GM12878 (cell line): Measurements from ENCODE around the gene PAPOLA. TPM values are rescaled to one million over a fixed set of nuclear protein-coding genes. Genes with fewer than 3 reads are reported as not detected.

Source experiments
- ATAC-seq: fragments of 200-7000 bp; cut with Tn5 transposase; 3 replicates; pipeline ENCODE4 v1.9.1; 2020; ENCODE audit warnings: mild to moderate bottlenecking, moderate library complexity
- BruUV-seq: library from RNA; stranded (reverse); fragments of 400-500 nt; replicated peaks from 2 replicates; lab custom pipeline; 2021; lab: Mats Ljungman, UMichigan
- CTCF ChIA-PET: fragments of 300-600 bp; sonication (Branson Sonifier 250); formaldehyde crosslinking; extraction: SDS; loops from one replicate; lab custom pipeline; 2021; ENCODE audit warnings: inconsistent platforms; lab: Yijun Ruan, JAX
- POLR2A ChIA-PET: fragments of 350-600 bp; formaldehyde crosslinking; extraction: SDS; loops from one replicate; lab custom pipeline; 2021; ENCODE audit warnings: inconsistent platforms; lab: Charles Lee
- RAD21 ChIA-PET: fragments of 300-600 bp; sonication (Branson Sonifier 250); formaldehyde crosslinking; loops from one replicate; lab custom pipeline; 2023; ENCODE audit warnings: antibody characterized with exemption; ENCODE audit not compliant: unreplicated experiment; lab: Charles Lee
- SMC1A ChIA-PET: fragments of 300-600 bp; sonication (Branson Sonifier 250); formaldehyde crosslinking; loops from one replicate; lab custom pipeline; 2023; ENCODE audit not compliant: unreplicated experiment, uncharacterized antibody; lab: Charles Lee
- DNase-seq: peaks from one replicate; pipeline ENCODE4 v3.0.0-alpha.2; 2011; ENCODE audit warnings: low read depth, low spot score
- FAIRE-seq: peaks from 3 replicates; lab custom pipeline; 2011; peaks lifted over from hg19 to GRCh38; lab: Jason Lieb, UNC
- H2AFZ ChIP-seq: 2 replicates; pipeline ENCODE4 v1.6.0; 2011; ENCODE audit warnings: low read depth, low read length, control low read depth; ENCODE audit not compliant: control insufficient read depth
- H3K27ac ChIP-seq: 2 replicates; pipeline ENCODE4 v1.5.1; 2011; ENCODE audit warnings: control low read depth; ENCODE audit not compliant: control insufficient read depth, insufficient read depth
- H3K27me3 ChIP-seq, 2 experiments: replicated peaks in 1 of 2; 2 replicates each; pipeline versions ENCODE4 v1.6.0 to v1.6.1; 2011; ENCODE audit warnings: low read length in 1 of 2; ENCODE audit not compliant: control insufficient read depth in 2 of 2, insufficient read depth in 2 of 2
- H3K36me3 ChIP-seq, 2 experiments: 2 replicates each; pipeline ENCODE4 v1.5.1; 2011; ENCODE audit warnings: low read length in 1 of 2; ENCODE audit not compliant: control insufficient read depth in 2 of 2, insufficient read depth in 2 of 2
- H3K4me1 ChIP-seq: 2 replicates; pipeline ENCODE4 v1.6.1; 2011; ENCODE audit warnings: mild to moderate bottlenecking, low read length, moderate library complexity, mixed read lengths; ENCODE audit not compliant: control insufficient read depth, insufficient read depth
- H3K4me2 ChIP-seq: 2 replicates; pipeline ENCODE4 v1.6.0; 2011; ENCODE audit warnings: control low read depth; ENCODE audit not compliant: control insufficient read depth, insufficient read depth
- H3K4me3 ChIP-seq: fragments of 200-600 bp; sonication (generic); 2 replicates; pipeline ENCODE4 v1.5.1; 2016
- H3K79me2 ChIP-seq: 2 replicates; pipeline ENCODE4 v1.6.0; 2011; ENCODE audit warnings: low read length; ENCODE audit not compliant: control insufficient read depth, insufficient read depth
- H3K9ac ChIP-seq: 2 replicates; pipeline ENCODE4 v1.8.0; 2011; ENCODE audit warnings: low read length, control low read depth, mixed read lengths; ENCODE audit not compliant: control insufficient read depth, insufficient read depth
- H3K9me3 ChIP-seq: replicated peaks from 3 replicates; pipeline ENCODE4 v1.5.1; 2011; ENCODE audit warnings: mild to moderate bottlenecking, low read length; ENCODE audit not compliant: control insufficient read depth, insufficient read depth
- H4K20me1 ChIP-seq: 2 replicates; pipeline ENCODE4 v1.6.0; 2011; ENCODE audit not compliant: control insufficient read depth, insufficient read depth
- BACH1 ChIP-seq: fragments of 450-650 bp; IDR thresholded peaks from 2 replicates; pipeline ENCODE4 v1.6.1; 2017; ENCODE audit warnings: mild to moderate bottlenecking, borderline replicate concordance
- CBX5 ChIP-seq: sonication (generic); IDR thresholded peaks from 2 replicates; pipeline ENCODE4 v1.6.1; 2016; ENCODE audit warnings: low read depth, moderate library complexity, mild to moderate bottlenecking, inconsistent platforms
- FOXK2 ChIP-seq: fragments of 450-650 bp; IDR thresholded peaks from 2 replicates; pipeline ENCODE4 v1.6.1; 2017; ENCODE audit warnings: mild to moderate bottlenecking, moderate library complexity
- HDGF ChIP-seq: fragments of 450-650 bp; IDR thresholded peaks from 2 replicates; pipeline ENCODE4 v1.6.1; 2016; ENCODE audit warnings: antibody characterized with exemption
- IKZF2 ChIP-seq, 2 experiments: fragments of 450-650 bp; IDR thresholded peaks; 2 replicates each; pipeline ENCODE4 v1.6.1; 2017; ENCODE audit warnings: mild to moderate bottlenecking in 2 of 2, moderate library complexity in 2 of 2
- NBN ChIP-seq: fragments of 450-650 bp; IDR thresholded peaks from 2 replicates; pipeline ENCODE4 v1.6.1; 2016
- NFIC ChIP-seq: IDR thresholded peaks from 2 replicates; pipeline ENCODE4 v1.6.1; 2012; ENCODE audit warnings: low read depth, mild to moderate bottlenecking, inconsistent platforms, low read length, moderate library complexity
- PML ChIP-seq: IDR thresholded peaks from 2 replicates; pipeline ENCODE4 v1.6.1; 2012; ENCODE audit warnings: low read length, inconsistent platforms
- RAD21 ChIP-seq: IDR thresholded peaks from 2 replicates; pipeline ENCODE4 v1.6.1; 2011; ENCODE audit warnings: mild to moderate bottlenecking, low read depth, low read length, moderate library complexity; ENCODE audit not compliant: insufficient read depth
- RELB ChIP-seq: fragments of 450-650 bp; IDR thresholded peaks from 2 replicates; pipeline ENCODE4 v1.6.1; 2017; ENCODE audit warnings: low read depth, mild to moderate bottlenecking, moderate library complexity
- SREBF2 ChIP-seq: IDR thresholded peaks from 2 replicates; pipeline ENCODE4 v1.6.1; 2012; ENCODE audit warnings: mild to moderate bottlenecking, low read length
- TBL1XR1 ChIP-seq: IDR thresholded peaks from 2 replicates; pipeline ENCODE4 v1.6.1; 2012; ENCODE audit warnings: low read depth, low read length, improper control_type of control experiment
- ZNF207 ChIP-seq: fragments of 450-650 bp; IDR thresholded peaks from 2 replicates; pipeline ENCODE4 v1.6.1; 2014; ENCODE audit warnings: antibody characterized with exemption, mild to moderate bottlenecking, borderline replicate concordance
- ZNF384 ChIP-seq: IDR thresholded peaks from 2 replicates; pipeline ENCODE4 v1.6.1; 2012; ENCODE audit warnings: low read depth, mild to moderate bottlenecking, low read length, improper control_type of control experiment, borderline replicate concordance
- ZSCAN29 ChIP-seq: fragments of 450-650 bp; IDR thresholded peaks from 2 replicates; pipeline ENCODE4 v1.6.1; 2017; ENCODE audit warnings: mild to moderate bottlenecking, moderate library complexity
- WGBS: methylation state at CpG from one replicate; pipeline ENCODE4 v1.1.6; 2016; ENCODE audit warnings: low lambda C conversion rate; ENCODE audit not compliant: insufficient replicate concordance, insufficient coverage; ENCODE audit errors: missing lambda C conversion rate; 5-methylcytosine and 5-hydroxymethylcytosine counted together
- in situ Hi-C: fragments of 300-500 bp; cut with MboI; formaldehyde crosslinking; loops from 9 replicates; pipeline ENCODE4 v1.14.3; 2018; ENCODE audit warnings: mixed read lengths
- intact Hi-C: fragments of 100-400 bp; cut with micrococcal nuclease; formaldehyde crosslinking; loops from one replicate; pipeline ENCODE4 v1.14.2; 2022; ENCODE audit not compliant: unreplicated experiment
- polyA plus RNA-seq, 11 experiments: library from polyadenylated mRNA; depleted of rRNA in 4 of 11; unstranded in 6 of 11; stranded (reverse) in 5 of 11; fragments of >200 nt; fragmentation: Nextera tagmentation in 4 of 11; fragmentation: Illumina TruSeq in 1 of 11; extraction: Ambion mirVana in 4 of 11; extraction: Trizol in 1 of 11; gene quantifications; 1 replicate in 1 of 11; 2 replicates in 10 of 11; pipeline versions ENCODE4 v1.2.1 to v1.2.3, GENCODE V29; 2011 to 2016; ENCODE audit warnings: inconsistent platforms in 2 of 11, missing spikeins in 2 of 11, low read depth in 1 of 11
- total RNA-seq, 4 experiments: library from RNA; depleted of rRNA in 3 of 4; stranded (reverse); fragments of >200 nt in 3 of 4; fragmentation: Illumina TruSeq in 1 of 4; extraction: Trizol in 1 of 4; gene quantifications; 2 replicates each; pipeline versions ENCODE4 v1.2.1 to v1.2.3, GENCODE V29; 2013 to 2021
- TF ChIP-seq, protein P1 (sequence below): IDR thresholded peaks from 2 replicates; pipeline ENCODE4 v1.6.1; 2011; ENCODE audit warnings: mild to moderate bottlenecking, low read depth, low read length, moderate library complexity; ENCODE audit not compliant: insufficient replicate concordance

PAPOLA gene
- total and polyA plus RNA-seq, 10 of the 15 experiments (the other 5 are each of a cell fraction or from before 2014, with no cell fraction given) = 46.0 to 185 (median 114) TPM

DNA sequence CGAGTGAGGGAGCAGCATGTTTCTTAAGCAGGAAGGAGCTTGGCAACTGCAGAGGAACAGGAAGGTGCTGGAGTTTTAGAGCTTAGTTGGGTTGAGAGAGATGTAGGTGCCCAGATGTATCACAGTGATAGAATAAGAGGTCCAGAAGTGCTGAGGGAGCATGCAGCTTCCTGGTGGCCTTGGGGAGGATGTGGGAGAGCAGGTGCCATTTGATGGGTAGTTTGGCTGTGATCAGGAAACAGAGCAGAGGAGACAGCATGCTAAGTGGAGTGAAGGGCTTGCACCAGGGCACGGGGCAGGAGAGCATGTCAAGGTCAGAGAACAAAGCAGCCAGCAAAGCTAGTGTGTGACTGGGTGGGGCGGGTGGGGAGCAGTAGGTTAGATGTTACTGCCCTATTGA lies 74.8 kb downstream of the PAPOLA start (continued):
- TF ChIP-seq FOXK2 (no peak), ZSCAN29 (no peak)

DNA sequence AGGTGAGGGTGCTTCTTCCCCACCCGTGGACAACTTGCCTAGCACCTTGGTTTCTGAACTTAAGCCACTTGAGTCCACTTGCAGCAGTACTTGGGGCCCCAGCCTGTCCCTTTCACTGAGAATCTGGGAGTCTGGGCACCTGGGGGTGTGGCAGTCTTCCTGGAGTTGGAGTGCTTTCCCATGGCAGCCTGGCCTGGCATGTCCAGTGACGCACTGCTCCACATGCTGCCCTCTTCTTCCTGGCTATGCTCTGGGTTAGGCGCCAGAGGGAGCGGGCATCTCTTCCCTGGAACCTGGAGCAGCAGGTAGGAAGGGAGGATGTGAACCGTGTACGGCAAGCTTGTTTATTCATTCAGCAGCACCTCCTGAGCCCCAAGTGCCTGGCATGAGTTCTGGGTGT lies 76.4 kb downstream of the PAPOLA start:
- Histone ChIP-seq H3K4me2 (no peak overlapping the region), H3K9me3 (no peaks in the 10 kb centered on the region), H3K4me1 (no peaks in the 10 kb centered on the region), H3K27ac (no peak overlapping the region), H3K79me2 (no peaks in the 10 kb centered on the region), H3K9ac (no peak overlapping the region), H3K27me3 (no peaks in the 10 kb centered on the region), H3K4me3 (no peak overlapping the region), H2AFZ (no peak overlapping the region), H3K36me3 (no peaks in the 10 kb centered on the region), H4K20me1 (no peaks in the 10 kb centered on the region)
- no TSS peak for BruUV-seq
- RAD21 ChIA-PET = no interaction called here
- intact Hi-C loops (no loop called here), in situ Hi-C loops (no loop called here)
- TF ChIP-seq ZSCAN29 = no peak
- POLR2A ChIA-PET = no interaction called here
- CTCF ChIA-PET = interaction anchor here (0.7 kb wide), 1 partner anchor 11 kb away, joined by 3 read pairs; no protein-coding TSS in a partner anchor
- WGBS = 96% methylated on average over 6 of the region's 6 CpGs
- SMC1A ChIA-PET = no interaction called here
- FAIRE-seq = no peak
- ATAC-seq = no peak
- DNase-seq = no peak

- CTCF ChIA-PET = interaction anchor here (0.7 to 6.8 kb wide), 4 partner anchors 11 to 162 kb away, joined by 3 to 49 read pairs (median 7); no protein-coding TSS in a partner anchor
- no peak for TF ChIP-seq IKZF2 (IDR thresholded peaks at IDR 0.05)
- no peak for TF ChIP-seq ZNF207
- TF ChIP-seq CBX5 = no peak
- TF ChIP-seq TBL1XR1 = no peak
- no peak for TF ChIP-seq NBN
- no peak for TF ChIP-seq BACH1
- TF ChIP-seq, protein P1, sequence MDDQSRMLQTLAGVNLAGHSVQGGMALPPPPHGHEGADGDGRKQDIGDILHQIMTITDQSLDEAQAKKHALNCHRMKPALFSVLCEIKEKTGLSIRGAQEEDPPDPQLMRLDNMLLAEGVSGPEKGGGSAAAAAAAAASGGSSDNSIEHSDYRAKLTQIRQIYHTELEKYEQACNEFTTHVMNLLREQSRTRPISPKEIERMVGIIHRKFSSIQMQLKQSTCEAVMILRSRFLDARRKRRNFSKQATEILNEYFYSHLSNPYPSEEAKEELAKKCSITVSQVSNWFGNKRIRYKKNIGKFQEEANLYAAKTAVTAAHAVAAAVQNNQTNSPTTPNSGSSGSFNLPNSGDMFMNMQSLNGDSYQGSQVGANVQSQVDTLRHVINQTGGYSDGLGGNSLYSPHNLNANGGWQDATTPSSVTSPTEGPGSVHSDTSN = no peak
- TF ChIP-seq HDGF = no peak
- no peak for TF ChIP-seq ZNF384
- no peak for TF ChIP-seq NFIC
- TF ChIP-seq RAD21 = no peak
- no peak for TF ChIP-seq SREBF2
- TF ChIP-seq PML = no peak
- TF ChIP-seq RELB = no peak
Measured at GRCh38 chr14:96579358-96579757, 77.2 kb downstream of the PAPOLA start.

More at GRCh38 chr14:96579358-96579757, 77.2 kb downstream of the PAPOLA start:
- Histone ChIP-seq H4K20me1 (no peaks in the 10 kb centered on the region), H3K4me2 (no peak overlapping the region), H3K27me3 (no peaks in the 10 kb centered on the region), H3K9ac (no peak overlapping the region), H2AFZ (no peak overlapping the region), H3K4me1 (no peaks in the 10 kb centered on the region), H3K79me2 (no peaks in the 10 kb centered on the region), H3K9me3 (no peaks in the 10 kb centered on the region), H3K36me3 (no peaks in the 10 kb centered on the region), H3K4me3 (no peak overlapping the region), H3K27ac (no peak overlapping the region)
- in situ Hi-C loops (no loop called here), intact Hi-C loops (no loop called here)
- ATAC-seq (no peak), FAIRE-seq (no peak), DNase-seq (no peak)
- no TSS peak for BruUV-seq
- ChIA-PET SMC1A (interaction anchor here (1.5 kb wide), 1 partner anchor 18 kb away, joined by 4 read pairs; no protein-coding TSS in a partner anchor), RAD21 (no interaction called here), POLR2A (no interaction called here)
- WGBS = 76% methylated on average over 6 of the region's 6 CpGs
